ENCODE results near the gene SCUBE3. TPM values are rescaled to one million over a fixed set of nuclear protein-coding genes. Genes with fewer than 3 reads are reported as not detected.

SCUBE3 gene
- total and polyA plus RNA-seq, 2 donors (not counting 1 experiment from before 2014, with no cell fraction given) = not detected

DNA sequence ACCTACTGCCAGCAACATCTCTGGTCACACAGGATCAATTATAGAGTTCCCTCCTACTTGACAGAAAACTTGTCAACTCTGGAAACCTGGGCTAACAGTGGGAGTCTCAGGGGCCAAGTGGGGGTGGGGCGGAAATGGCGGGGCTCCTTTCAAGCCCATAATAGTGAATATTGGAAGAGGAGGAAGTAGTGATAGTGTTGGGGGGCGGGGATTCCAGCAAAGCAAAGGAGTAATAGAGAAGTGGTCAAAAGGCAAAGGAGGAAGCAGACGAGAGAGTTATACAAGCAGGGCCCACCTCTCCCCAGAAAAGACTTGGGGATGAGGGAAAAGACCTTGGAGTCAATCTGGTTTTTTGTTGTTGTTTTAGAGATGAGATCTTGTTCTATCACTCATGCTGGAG is 85.9 kb downstream of the SCUBE3 start:
- TF ChIP-seq EZH2 (IDR thresholded peaks at IDR 0.05; ENCODE audit: borderline replicate concordance, insufficient read depth, low read depth, low read length, poor library complexity, severe bottlenecking) = no peak
- TF ChIP-seq, protein P1, sequence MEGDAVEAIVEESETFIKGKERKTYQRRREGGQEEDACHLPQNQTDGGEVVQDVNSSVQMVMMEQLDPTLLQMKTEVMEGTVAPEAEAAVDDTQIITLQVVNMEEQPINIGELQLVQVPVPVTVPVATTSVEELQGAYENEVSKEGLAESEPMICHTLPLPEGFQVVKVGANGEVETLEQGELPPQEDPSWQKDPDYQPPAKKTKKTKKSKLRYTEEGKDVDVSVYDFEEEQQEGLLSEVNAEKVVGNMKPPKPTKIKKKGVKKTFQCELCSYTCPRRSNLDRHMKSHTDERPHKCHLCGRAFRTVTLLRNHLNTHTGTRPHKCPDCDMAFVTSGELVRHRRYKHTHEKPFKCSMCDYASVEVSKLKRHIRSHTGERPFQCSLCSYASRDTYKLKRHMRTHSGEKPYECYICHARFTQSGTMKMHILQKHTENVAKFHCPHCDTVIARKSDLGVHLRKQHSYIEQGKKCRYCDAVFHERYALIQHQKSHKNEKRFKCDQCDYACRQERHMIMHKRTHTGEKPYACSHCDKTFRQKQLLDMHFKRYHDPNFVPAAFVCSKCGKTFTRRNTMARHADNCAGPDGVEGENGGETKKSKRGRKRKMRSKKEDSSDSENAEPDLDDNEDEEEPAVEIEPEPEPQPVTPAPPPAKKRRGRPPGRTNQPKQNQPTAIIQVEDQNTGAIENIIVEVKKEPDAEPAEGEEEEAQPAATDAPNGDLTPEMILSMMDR (IDR thresholded peaks at IDR 0.05) = no peak
- Histone ChIP-seq H3K4me3 (ENCODE audit: control extremely low read depth in 1 of 5, extremely low read depth in 1 of 5, insufficient read depth in 1 of 5, low read depth in 2 of 5, low read length in 4 of 5) (peak overlapping the region; percentile 79 to 97 (median 95)), H3K4me1 (ENCODE audit: control insufficient read depth in 2 of 2, insufficient read depth in 2 of 2, low read length in 2 of 2) (peaks cover 64 to 71% of the 10 kb centered on the region in 2 donors), H4K20me1 (ENCODE audit: control insufficient read depth, insufficient read depth, low read length, poor library complexity, severe bottlenecking) (no peaks in the 10 kb centered on the region), H3K4me2 (replicated peaks; ENCODE audit: low read depth, low read length, poor library complexity, severe bottlenecking) (peak overlapping the region; percentile 95), H3K9me3 (ENCODE audit: control extremely low read depth in 1 of 3, control insufficient read depth in 2 of 3, insufficient read depth in 1 of 3, low read length in 2 of 3) (no peaks in the 10 kb centered on the region), H3K79me2 (ENCODE audit: control insufficient read depth, insufficient read depth, low read length) (peaks cover 68% of the 10 kb centered on the region), H3K27me3 (replicated peaks in 1 of 4; ENCODE audit: control extremely low read depth in 1 of 4, control insufficient read depth in 3 of 4, insufficient read depth in 4 of 4, low read length in 3 of 4) (no peaks in the 10 kb centered on the region), H3K36me3 (replicated peaks in 1 of 2; ENCODE audit: control extremely low read depth in 1 of 2, control insufficient read depth in 1 of 2, extremely low read depth in 1 of 2, insufficient read depth in 2 of 2, low read length in 1 of 2) (peaks cover 0 to 24% of the 10 kb centered on the region in 2 experiments), H3K9ac (ENCODE audit: low read length) (peak overlapping the region; percentile 92), H2AFZ (ENCODE audit: insufficient read depth, low read depth, low read length, poor library complexity, severe bottlenecking) (no peak overlapping the region), H3K27ac (ENCODE audit: low read length in 2 of 2) (peak overlapping the region; percentile 88 to 98)
- no peaks in the 10 kb centered on the region for H3K9me3 Mint-ChIP-seq (ENCODE audit: insufficient read depth)
- H3K4me1 Mint-ChIP-seq = peaks cover 63% of the 10 kb centered on the region
- DNase-seq = peak; percentile 81
- CTCF ChIA-PET = interaction anchor here (1.0 to 13.2 kb wide), 7 partner anchors 13 to 224 kb away, joined by 3 to 301 read pairs (median 37); partner anchors contain the start of genes FANCE and PPARD
- no peaks in the 10 kb centered on the region for H3K27me3 Mint-ChIP-seq
- peak overlapping the region; percentile 82 for H3K4me3 Mint-ChIP-seq
- 0% methylated on average over 2 of the region's 4 CpGs for WGBS (ENCODE audit: insufficient coverage)
- peak; percentile 13 for ATAC-seq (ENCODE audit: low read depth)
- H3K27ac Mint-ChIP-seq = peak overlapping the region; percentile 97
- intact Hi-C loops (cut with micrococcal nuclease) = loop anchor here (2.0 kb wide), 1 partner anchor 283 kb away; no protein-coding TSS in a partner anchor
- POLR2A ChIA-PET = interaction anchor here (0.7 to 1.0 kb wide), 2 partner anchors 11 to 63 kb away, joined by 4 to 7 read pairs; no protein-coding TSS in a partner anchor

DNA sequence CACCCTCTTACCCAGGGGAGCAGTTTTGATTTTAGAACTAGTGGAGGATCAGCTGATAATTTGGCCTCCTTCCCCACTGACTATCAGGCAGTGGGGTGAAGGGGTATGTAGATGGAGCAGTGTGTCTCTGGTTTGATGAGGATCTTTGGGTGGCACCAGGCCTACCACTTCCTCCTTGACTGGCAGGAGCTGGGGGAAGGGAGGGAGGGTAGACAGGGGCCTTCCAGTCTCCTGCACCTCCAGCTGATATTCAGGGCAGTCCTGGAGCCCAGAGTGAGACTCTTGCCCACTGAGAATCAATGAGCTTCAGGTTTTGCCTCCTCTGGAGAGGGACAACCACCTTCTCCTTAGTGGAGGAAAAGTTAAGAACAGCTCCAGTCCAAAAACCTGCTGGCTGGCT is 87.1 kb downstream of the SCUBE3 start:
- Histone ChIP-seq H3K4me2 (replicated peaks; ENCODE audit: low read depth, low read length, poor library complexity, severe bottlenecking) (peak overlapping the region; percentile 95), H3K27me3 (replicated peaks in 1 of 4; ENCODE audit: control extremely low read depth in 1 of 4, control insufficient read depth in 3 of 4, insufficient read depth in 4 of 4, low read length in 3 of 4) (no peaks in the 10 kb centered on the region), H3K9me3 (ENCODE audit: control extremely low read depth in 1 of 3, control insufficient read depth in 2 of 3, insufficient read depth in 1 of 3, low read length in 2 of 3) (no peaks in the 10 kb centered on the region), H3K36me3 (replicated peaks in 1 of 2; ENCODE audit: control extremely low read depth in 1 of 2, control insufficient read depth in 1 of 2, extremely low read depth in 1 of 2, insufficient read depth in 2 of 2, low read length in 1 of 2) (peaks cover 0 to 15% of the 10 kb centered on the region in 2 experiments), H3K4me3 (ENCODE audit: control extremely low read depth in 1 of 5, extremely low read depth in 1 of 5, insufficient read depth in 1 of 5, low read depth in 2 of 5, low read length in 4 of 5) (peak overlapping the region in 4 of 5 experiments; percentile 15 to 95 (median 35)), H4K20me1 (ENCODE audit: control insufficient read depth, insufficient read depth, low read length, poor library complexity, severe bottlenecking) (no peaks in the 10 kb centered on the region), H3K79me2 (ENCODE audit: control insufficient read depth, insufficient read depth, low read length) (peaks cover 80% of the 10 kb centered on the region), H3K27ac (ENCODE audit: low read length in 2 of 2) (peak overlapping the region; percentile 88 to 98), H3K9ac (ENCODE audit: low read length) (peak overlapping the region; percentile 92), H3K4me1 (ENCODE audit: control insufficient read depth in 2 of 2, insufficient read depth in 2 of 2, low read length in 2 of 2) (peaks cover 64 to 82% of the 10 kb centered on the region in 2 donors), H2AFZ (ENCODE audit: insufficient read depth, low read depth, low read length, poor library complexity, severe bottlenecking) (no peak overlapping the region)
- ChIA-PET CTCF (interaction anchor here (0.8 to 13.2 kb wide), 8 partner anchors 9 to 166 kb away, joined by 3 to 301 read pairs (median 5); partner anchors contain the start of genes FANCE, PPARD and RPL10A), POLR2A (interaction anchor here (0.6 to 1.0 kb wide), 2 partner anchors 29 to 30 kb away, joined by 3 to 7 read pairs; no protein-coding TSS in a partner anchor)
- H3K9me3 Mint-ChIP-seq (ENCODE audit: insufficient read depth) = no peaks in the 10 kb centered on the region
- TF ChIP-seq, protein P1 (IDR thresholded peaks at IDR 0.05) = no peak
- no peak for TF ChIP-seq EZH2 (IDR thresholded peaks at IDR 0.05; ENCODE audit: borderline replicate concordance, insufficient read depth, low read depth, low read length, poor library complexity, severe bottlenecking)
- no peak for DNase-seq
- peak overlapping the region; percentile 82 for H3K4me3 Mint-ChIP-seq
- intact Hi-C loops (cut with micrococcal nuclease) = no loop called here
- peak overlapping the region; percentile 97 for H3K27ac Mint-ChIP-seq
- H3K4me1 Mint-ChIP-seq = peaks cover 63% of the 10 kb centered on the region
- H3K27me3 Mint-ChIP-seq = no peaks in the 10 kb centered on the region
- no peak for ATAC-seq (ENCODE audit: low read depth)

Data from B cell (primary cell).